K562 (cell line): ENCODE measurements around the gene ZDHHC24. TPM values are rescaled to one million over a fixed set of nuclear protein-coding genes. Genes with fewer than 3 reads are reported as not detected.

ENCODE experiments used
- BHLHE40 ChIP-seq: IDR thresholded peaks from 2 replicates; pipeline ENCODE4 v1.6.1; 2011; ENCODE audit warnings: low read length, improper control_type of control experiment
- CBFA2T2 ChIP-seq: fragments of 450-650 bp; conservative IDR thresholded peaks from 2 replicates; pipeline ENCODE4 v1.6.1; 2017; ENCODE audit warnings: mild to moderate bottlenecking
- CHD4 ChIP-seq: fragments of 200-600 bp; sonication (generic); IDR thresholded peaks from 3 replicates; pipeline ENCODE4 v1.6.1; 2012; ENCODE audit warnings: low read depth, mild to moderate bottlenecking, mixed read lengths, low read length, inconsistent platforms; ENCODE audit not compliant: insufficient read depth, insufficient replicate concordance, poor library complexity, severe bottlenecking
- CLOCK ChIP-seq: fragments of 250-450 bp; sonication (Bioruptor Pico); IDR thresholded peaks from 2 replicates; pipeline ENCODE4 v1.4.0; 2020; ENCODE audit warnings: mild to moderate bottlenecking, moderate library complexity, borderline replicate concordance
- CREBBP ChIP-seq: IDR thresholded peaks from one replicate; pipeline ENCODE4 v1.6.1; 2012; ENCODE audit warnings: low read depth, mild to moderate bottlenecking, control low read depth, inconsistent platforms, low read length
- GATAD2A ChIP-seq: fragments of 450-650 bp; IDR thresholded peaks from 2 replicates; pipeline ENCODE4 v1.6.1; 2017
- KAT7 ChIP-seq: sonication (generic); formaldehyde crosslinking; IDR thresholded peaks from 2 replicates; pipeline ENCODE4 v1.8.0; 2022; ENCODE audit warnings: missing genetic modification reagents, mild to moderate bottlenecking, borderline replicate concordance
- MAFF ChIP-seq: IDR thresholded peaks from 2 replicates; pipeline ENCODE4 v1.6.1; 2012; ENCODE audit warnings: low read length, improper control_type of control experiment
- MTA1 ChIP-seq: fragments of 450-650 bp; IDR thresholded peaks from 2 replicates; pipeline ENCODE4 v1.6.1; 2017; ENCODE audit warnings: borderline replicate concordance
- PURB ChIP-seq: sonication (generic); formaldehyde crosslinking; IDR thresholded peaks from 2 replicates; pipeline ENCODE4 v1.9.0; 2021; ENCODE audit warnings: low read depth, mild to moderate bottlenecking, missing genetic modification reagents
- RBM34 ChIP-seq: fragments of 200-400 bp; formaldehyde crosslinking; IDR thresholded peaks from 2 replicates; pipeline ENCODE4 v1.6.1; 2018; ENCODE audit warnings: low read length, borderline replicate concordance; ENCODE audit not compliant: insufficient read depth
- SLC30A9 ChIP-seq: fragments of 250-450 bp; sonication (Bioruptor Pico); IDR thresholded peaks from 2 replicates; pipeline ENCODE4 v1.8.0; 2022; ENCODE audit warnings: mild to moderate bottlenecking, moderate library complexity
- SMAD2 ChIP-seq: fragments of 150-350 bp; IDR thresholded peaks from 2 replicates; pipeline ENCODE4 v1.6.1; 2014; ENCODE audit warnings: low read depth, mild to moderate bottlenecking, low read length
- SMARCC2 ChIP-seq: fragments of 450-650 bp; IDR thresholded peaks from 2 replicates; pipeline ENCODE4 v1.6.1; 2017; ENCODE audit warnings: antibody characterized with exemption, moderate library complexity, mild to moderate bottlenecking, low read depth
- THRA ChIP-seq: fragments of 450-650 bp; IDR thresholded peaks from 2 replicates; pipeline ENCODE4 v1.6.1; 2017; ENCODE audit warnings: mild to moderate bottlenecking, moderate library complexity
- YY1 ChIP-seq, 3 experiments: IDR thresholded peaks; 2 replicates each; pipeline ENCODE4 v1.6.1; 2011; ENCODE audit warnings: low read length in 2 of 3, mild to moderate bottlenecking in 2 of 3, moderate library complexity in 2 of 3, borderline replicate concordance in 1 of 3, control low read depth in 1 of 3, low read depth in 1 of 3; ENCODE audit not compliant: insufficient read depth in 3 of 3, insufficient replicate concordance in 2 of 3, control insufficient read depth in 1 of 3, insufficient read length in 1 of 3; ENCODE audit errors: extremely low read depth in 1 of 3
- ZBTB7A ChIP-seq: IDR thresholded peaks from 2 replicates; pipeline ENCODE4 v1.6.1; 2011; ENCODE audit warnings: low read depth, mild to moderate bottlenecking, low read length, moderate library complexity, borderline replicate concordance; ENCODE audit not compliant: control insufficient read depth
- ZFP30 ChIP-seq: fragments of 250-450 bp; sonication (Bioruptor Pico); IDR thresholded peaks from 2 replicates; pipeline ENCODE4 v1.8.0; 2022; ENCODE audit warnings: moderate library complexity, mild to moderate bottlenecking, inconsistent platforms, borderline replicate concordance
- ZFX ChIP-seq: sonication (generic); formaldehyde crosslinking; IDR thresholded peaks from 2 replicates; pipeline ENCODE4 v1.8.0; 2022; ENCODE audit warnings: mild to moderate bottlenecking, missing genetic modification reagents, moderate library complexity
- ZNF143 ChIP-seq: sonication (generic); formaldehyde crosslinking; IDR thresholded peaks from 2 replicates; pipeline ENCODE4 v1.9.0; 2022; ENCODE audit warnings: mild to moderate bottlenecking, missing genetic modification reagents
- ZNF436 ChIP-seq: fragments of 250-450, 450-650 bp; sonication (Bioruptor Pico); formaldehyde crosslinking; IDR thresholded peaks from 2 replicates; pipeline ENCODE4 v1.7.0; 2020; ENCODE audit warnings: mild to moderate bottlenecking
- ZNF561 ChIP-seq: fragments of 450-650 bp; formaldehyde crosslinking; conservative IDR thresholded peaks from 2 replicates; pipeline ENCODE4 v1.4.0; 2020; ENCODE audit warnings: mild to moderate bottlenecking, moderate library complexity
- ZNF75A ChIP-seq: fragments of 450-650 bp; formaldehyde crosslinking; IDR thresholded peaks from 2 replicates; pipeline ENCODE4 v1.4.0; 2020; ENCODE audit warnings: mild to moderate bottlenecking
- polyA plus RNA-seq, 8 experiments: library from polyadenylated mRNA; depleted of rRNA in 4 of 8; stranded (reverse) in 5 of 8; unstranded in 3 of 8; fragments of >200 nt; fragmentation: Nextera tagmentation in 2 of 8; fragmentation: Illumina TruSeq in 1 of 8; extraction: Ambion mirVana in 2 of 8; extraction: Trizol in 1 of 8; gene quantifications; 2 replicates each; pipeline versions ENCODE4 v1.2.1 to v1.2.3, GENCODE V29; 2011 to 2014; ENCODE audit warnings: inconsistent platforms in 1 of 8, missing spikeins in 1 of 8
- total RNA-seq, 7 experiments: library from RNA; depleted of rRNA in 6 of 7; stranded (reverse); fragments of >200 nt in 6 of 7; fragmentation: Illumina TruSeq in 2 of 7; extraction: Trizol in 2 of 7; gene quantifications; 2 replicates each; pipeline versions ENCODE4 v1.2.1 to v1.2.3, GENCODE V29; 2011 to 2021; ENCODE audit warnings: low replicate concordance in 1 of 7
- TF ChIP-seq, protein P1 (sequence below): fragments of 250-450 bp; sonication (Bioruptor Pico); IDR thresholded peaks from 2 replicates; pipeline ENCODE4 v1.5.1; 2021; ENCODE audit warnings: mild to moderate bottlenecking

The ZDHHC24 gene
- total and polyA plus RNA-seq, 9 of the 15 experiments (the other 6 are each of a cell fraction or from before 2014, with no cell fraction given) = 0.45 to 11.2 (median 2.7) TPM

DNA sequence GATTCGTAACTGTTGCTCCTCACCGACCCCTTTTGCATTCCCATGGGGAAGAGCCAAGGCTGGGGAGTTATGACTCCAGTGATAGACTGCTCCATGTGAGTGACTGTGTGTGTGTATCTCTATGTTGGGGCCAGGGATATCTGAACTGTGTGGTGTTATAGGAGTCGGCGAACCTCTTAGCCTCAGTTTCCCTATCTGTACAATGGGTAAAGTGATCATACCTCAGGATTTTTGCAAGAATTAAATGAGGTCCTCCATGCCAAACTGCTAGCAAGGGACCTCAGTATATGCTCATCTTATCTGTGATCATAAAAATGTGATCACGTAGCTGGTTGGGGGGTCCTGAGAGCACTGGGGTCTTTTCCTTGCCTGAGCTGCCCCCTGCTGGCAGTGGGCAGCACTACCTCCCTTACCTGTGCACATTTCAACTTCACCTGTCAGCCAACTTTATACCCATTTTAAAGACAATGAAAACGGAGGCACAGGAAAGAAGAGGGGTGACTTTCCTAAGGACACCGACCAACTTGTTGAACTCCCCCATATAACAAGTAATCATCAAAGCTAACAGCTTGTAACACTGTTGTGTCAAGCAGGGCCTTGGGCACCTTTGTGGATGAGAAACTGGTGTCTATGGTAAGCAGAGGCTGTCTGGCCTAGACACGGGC is 67.0 kb downstream of the ZDHHC24 start (continued):
- TF ChIP-seq, protein P1, sequence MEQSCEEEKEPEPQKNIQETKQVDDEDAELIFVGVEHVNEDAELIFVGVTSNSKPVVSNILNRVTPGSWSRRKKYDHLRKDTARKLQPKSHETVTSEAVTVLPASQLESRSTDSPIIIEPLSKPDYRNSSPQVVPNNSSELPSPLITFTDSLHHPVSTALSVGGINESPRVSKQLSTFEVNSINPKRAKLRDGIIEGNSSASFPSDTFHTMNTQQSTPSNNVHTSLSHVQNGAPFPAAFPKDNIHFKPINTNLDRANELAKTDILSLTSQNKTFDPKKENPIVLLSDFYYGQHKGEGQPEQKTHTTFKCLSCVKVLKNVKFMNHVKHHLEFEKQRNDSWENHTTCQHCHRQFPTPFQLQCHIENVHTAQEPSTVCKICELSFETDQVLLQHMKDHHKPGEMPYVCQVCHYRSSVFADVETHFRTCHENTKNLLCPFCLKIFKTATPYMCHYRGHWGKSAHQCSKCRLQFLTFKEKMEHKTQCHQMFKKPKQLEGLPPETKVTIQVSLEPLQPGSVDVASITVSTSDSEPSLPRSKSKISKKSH (CRISPR knock-in tag) = no peak
- peak; percentile 97 for TF ChIP-seq ZBTB7A
- TF ChIP-seq KAT7 = no peak
- no peak for TF ChIP-seq ZNF143 (CRISPR knock-in tag)
- no peak for TF ChIP-seq GATAD2A
- peak; percentile 95 for TF ChIP-seq CHD4
- no peak for TF ChIP-seq SMARCC2
- no peak for TF ChIP-seq YY1 (IDR thresholded peaks at IDR 0.05; ENCODE audit: borderline replicate concordance in 1 of 3, control insufficient read depth in 1 of 3, extremely low read depth in 1 of 3, insufficient read depth in 3 of 3, insufficient read length in 1 of 3, insufficient replicate concordance in 2 of 3, low read depth in 1 of 3, low read length in 2 of 3)
- no peak for TF ChIP-seq CBFA2T2
- TF ChIP-seq PURB (CRISPR knock-in tag) = no peak
- TF ChIP-seq ZNF436 = no peak
- TF ChIP-seq SLC30A9 = no peak
- no peak for TF ChIP-seq MAFF
- no peak for TF ChIP-seq ZFX (CRISPR knock-in tag)
- TF ChIP-seq BHLHE40 = no peak
- TF ChIP-seq MTA1 = 0 out of 2 replicates have a peak, but pooled peaks have one; percentile 39
- TF ChIP-seq CREBBP = no peak
- TF ChIP-seq RBM34 = no peak
- no peak for TF ChIP-seq ZNF75A (CRISPR knock-in tag)
- TF ChIP-seq CLOCK (CRISPR knock-in tag) = no peak
- no peak for TF ChIP-seq SMAD2
- TF ChIP-seq ZFP30 (CRISPR knock-in tag) = no peak
- no peak for TF ChIP-seq ZNF561 (CRISPR knock-in tag)
- TF ChIP-seq THRA = no peak
